HG02938 (cell line): ENCODE results near the gene SLC7A6OS.
A peak's percentile ranks its signal among the peaks of the same experiment; 100 is the strongest.

ENCODE experiments used
- ATAC-seq: cut with Tn5 transposase; IDR thresholded peaks from one replicate; pipeline ENCODE4 v1.9.1; 2021; ENCODE audit warnings: mild to moderate bottlenecking, moderate library complexity; ENCODE audit not compliant: unreplicated experiment

The SLC7A6OS gene

GRCh38 chr16:68345351-68345810, 34.6 kb upstream of the SLC7A6OS start:
- no peak for ATAC-seq

- no peak for ATAC-seq
Measured at GRCh38 chr16:68344252-68344651, 33.5 kb upstream of the SLC7A6OS start.

- no peak for ATAC-seq
Measured at GRCh38 chr16:68343137-68343536, 32.4 kb upstream of the SLC7A6OS start.

GRCh38 chr16:68342620-68343019, 31.9 kb upstream of the SLC7A6OS start:
- ATAC-seq, result no peak

- ATAC-seq, result no peak
Measured at GRCh38 chr16:68339214-68339613, 28.5 kb upstream of the SLC7A6OS start.

GRCh38 chr16:68338326-68339119, 27.8 kb upstream of the SLC7A6OS start:
- ATAC-seq, result no peak

- no peak for ATAC-seq
Measured at GRCh38 chr16:68335175-68335574, 24.4 kb upstream of the SLC7A6OS start.

GRCh38 chr16:68332411-68333121, 21.8 kb upstream of the SLC7A6OS start:
- ATAC-seq, result no peak

- ATAC-seq, result no peak
Measured at GRCh38 chr16:68331879-68332410, 21.2 kb upstream of the SLC7A6OS start.

- no peak for ATAC-seq
Measured at GRCh38 chr16:68328860-68329390, 18.2 kb upstream of the SLC7A6OS start.

GRCh38 chr16:68328151-68328859, 17.6 kb upstream of the SLC7A6OS start:
- ATAC-seq, result no peak

GRCh38 chr16:68324780-68325357, 14.1 kb upstream of the SLC7A6OS start:
- no peak for ATAC-seq

- ATAC-seq, result no peak
Measured at GRCh38 chr16:68324336-68324735, 13.6 kb upstream of the SLC7A6OS start.

GRCh38 chr16:68319185-68319908, 8.6 kb upstream of the SLC7A6OS start:
- no peak for ATAC-seq

- no peak for ATAC-seq
Measured at GRCh38 chr16:68313116-68313515, 2.4 kb upstream of the SLC7A6OS start.

- peak; percentile 8 for ATAC-seq
Measured at GRCh38 chr16:68310437-68310773, 341 bp downstream of the SLC7A6OS start.

- no peak for ATAC-seq
Measured at GRCh38 chr16:68309799-68310198, 947 bp downstream of the SLC7A6OS start.

GRCh38 chr16:68306633-68307032, 4.1 kb downstream of the SLC7A6OS start:
- ATAC-seq, result no peak

GRCh38 chr16:68300734-68301459, 9.8 kb downstream of the SLC7A6OS start:
- no peak for ATAC-seq
